Vagina (tissue), 2 donors: ENCODE results near the gene UNC80.

Experiments
- POLR2A ChIP-seq, 2 donors: fragments of 450-650 bp; IDR thresholded peaks; one replicate each; pipeline ENCODE4 v1.6.1; 2017; ENCODE audit warnings: antibody characterized with exemption in 2 of 2, mild to moderate bottlenecking in 2 of 2, moderate library complexity in 2 of 2
- POLR2AphosphoS5 ChIP-seq, 2 donors: sonication (generic); formaldehyde crosslinking; IDR thresholded peaks; one replicate each; pipeline ENCODE4 v1.9.0; 2017; ENCODE audit warnings: antibody characterized with exemption in 2 of 2, mild to moderate bottlenecking in 2 of 2, low read depth in 1 of 2; ENCODE audit not compliant: insufficient read depth in 1 of 2
- TF ChIP-seq, protein P1 (sequence below), 3 experiments: fragments of 450-650 bp in 2 of 3; fragments of 200-600 bp in 1 of 3; sonication (generic) in 1 of 3; IDR thresholded peaks; one replicate each; pipeline ENCODE4 v1.5.1; 2017 to 2019; ENCODE audit warnings: antibody characterized with exemption in 3 of 3, mild to moderate bottlenecking in 2 of 3, moderate library complexity in 2 of 3

DNA sequence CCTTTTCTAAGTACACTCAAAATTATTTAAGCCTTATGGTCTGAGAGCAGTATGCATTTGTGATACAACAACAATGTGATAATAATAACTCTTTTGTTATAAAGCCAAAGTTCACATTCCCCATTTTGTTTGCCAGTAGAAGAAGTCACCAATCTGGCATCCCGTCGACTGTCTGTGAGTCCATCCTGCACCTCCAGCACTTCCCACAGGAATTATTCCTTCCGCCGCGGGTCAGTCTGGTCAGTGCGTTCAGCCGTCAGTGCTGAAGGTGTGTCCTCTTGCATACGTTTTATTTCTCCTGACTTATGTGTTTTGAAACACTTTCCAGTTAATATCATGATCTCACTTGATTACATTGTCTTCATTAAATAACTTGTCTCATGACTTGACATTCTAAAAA, 150.5 kb downstream of the UNC80 start:
- TF ChIP-seq, protein P1, sequence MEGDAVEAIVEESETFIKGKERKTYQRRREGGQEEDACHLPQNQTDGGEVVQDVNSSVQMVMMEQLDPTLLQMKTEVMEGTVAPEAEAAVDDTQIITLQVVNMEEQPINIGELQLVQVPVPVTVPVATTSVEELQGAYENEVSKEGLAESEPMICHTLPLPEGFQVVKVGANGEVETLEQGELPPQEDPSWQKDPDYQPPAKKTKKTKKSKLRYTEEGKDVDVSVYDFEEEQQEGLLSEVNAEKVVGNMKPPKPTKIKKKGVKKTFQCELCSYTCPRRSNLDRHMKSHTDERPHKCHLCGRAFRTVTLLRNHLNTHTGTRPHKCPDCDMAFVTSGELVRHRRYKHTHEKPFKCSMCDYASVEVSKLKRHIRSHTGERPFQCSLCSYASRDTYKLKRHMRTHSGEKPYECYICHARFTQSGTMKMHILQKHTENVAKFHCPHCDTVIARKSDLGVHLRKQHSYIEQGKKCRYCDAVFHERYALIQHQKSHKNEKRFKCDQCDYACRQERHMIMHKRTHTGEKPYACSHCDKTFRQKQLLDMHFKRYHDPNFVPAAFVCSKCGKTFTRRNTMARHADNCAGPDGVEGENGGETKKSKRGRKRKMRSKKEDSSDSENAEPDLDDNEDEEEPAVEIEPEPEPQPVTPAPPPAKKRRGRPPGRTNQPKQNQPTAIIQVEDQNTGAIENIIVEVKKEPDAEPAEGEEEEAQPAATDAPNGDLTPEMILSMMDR (IDR thresholded peaks at IDR 0.05): no peak
- no peak for TF ChIP-seq POLR2A (IDR thresholded peaks at IDR 0.05)
- TF ChIP-seq POLR2AphosphoS5 (IDR thresholded peaks at IDR 0.05; ENCODE audit: insufficient read depth in 1 of 2, low read depth in 1 of 2): no peak
